Ramos (cell line): ENCODE results near the gene PUS7.

Experiments
- in situ Hi-C: fragments of 300-500 bp; cut with MboI; formaldehyde crosslinking; loops from one replicate; pipeline ENCODE4 v1.14.3; 2022; ENCODE audit warnings: low sequenced_read_pairs; ENCODE audit not compliant: unreplicated experiment

Gene PUS7

GRCh38 chr7:105512415-105512814 lies 9.7 kb downstream of the PUS7 start:
- in situ Hi-C loops: no loop called here

DNA sequence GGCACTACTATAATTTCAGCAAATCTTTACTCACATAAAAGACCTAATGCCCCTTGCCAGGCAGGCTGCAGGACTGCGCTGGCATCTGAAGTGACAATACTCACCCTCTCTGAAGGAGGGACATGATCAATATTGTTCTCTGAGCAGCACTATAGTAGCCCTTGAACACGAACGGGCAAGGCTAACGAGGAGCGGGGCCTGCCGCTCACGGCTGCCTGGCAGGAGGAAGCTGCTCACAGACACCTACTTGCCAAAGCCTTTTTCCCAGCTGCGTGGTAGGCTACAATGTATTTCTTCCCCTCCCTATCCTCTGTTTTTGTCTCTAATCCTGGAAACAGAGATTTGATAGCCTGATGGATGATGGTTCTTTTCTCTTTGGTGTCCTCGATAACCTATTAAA lies 19.9 kb downstream of the PUS7 start:
- in situ Hi-C loops: no loop called here

DNA sequence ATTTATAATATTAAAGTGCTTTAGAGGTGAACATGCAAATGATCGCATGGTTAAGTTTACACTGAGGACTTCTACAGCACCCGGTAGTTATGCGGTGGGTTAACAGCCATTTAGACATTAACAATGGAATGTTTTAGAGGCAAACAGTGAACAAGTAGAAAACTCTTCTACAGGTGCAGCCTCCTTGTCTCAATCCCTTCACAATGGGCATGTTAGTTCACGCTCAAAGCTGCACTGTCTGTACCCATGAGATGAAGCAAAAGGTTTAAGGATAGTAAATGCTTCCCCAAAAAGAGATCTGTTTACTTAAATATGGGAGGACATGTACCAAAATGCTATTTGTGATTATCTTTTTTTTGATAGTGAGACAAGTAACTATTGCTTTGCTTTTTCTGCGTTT lies 25.1 kb downstream of the PUS7 start:
- in situ Hi-C loops: no loop called here

DNA sequence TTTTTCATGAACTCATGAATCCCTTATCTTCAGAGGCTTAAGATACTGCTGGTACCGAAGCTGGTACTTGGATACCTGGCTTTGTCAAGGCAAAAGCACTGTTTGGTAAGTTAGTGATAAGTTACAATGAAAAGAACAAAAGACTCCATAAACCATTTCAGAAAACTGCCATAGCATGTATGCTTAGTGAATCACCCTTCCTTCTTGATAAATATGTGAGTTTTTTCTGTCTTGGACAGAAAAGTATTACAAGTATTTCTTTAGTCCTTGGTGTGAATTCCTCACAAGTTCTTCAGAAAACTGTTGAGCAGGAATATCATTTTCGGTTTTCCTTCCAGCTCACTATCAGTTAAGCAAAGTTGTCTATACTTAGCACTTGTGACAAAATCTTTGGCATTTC lies 25.6 kb downstream of the PUS7 start:
- in situ Hi-C loops: no loop called here

DNA sequence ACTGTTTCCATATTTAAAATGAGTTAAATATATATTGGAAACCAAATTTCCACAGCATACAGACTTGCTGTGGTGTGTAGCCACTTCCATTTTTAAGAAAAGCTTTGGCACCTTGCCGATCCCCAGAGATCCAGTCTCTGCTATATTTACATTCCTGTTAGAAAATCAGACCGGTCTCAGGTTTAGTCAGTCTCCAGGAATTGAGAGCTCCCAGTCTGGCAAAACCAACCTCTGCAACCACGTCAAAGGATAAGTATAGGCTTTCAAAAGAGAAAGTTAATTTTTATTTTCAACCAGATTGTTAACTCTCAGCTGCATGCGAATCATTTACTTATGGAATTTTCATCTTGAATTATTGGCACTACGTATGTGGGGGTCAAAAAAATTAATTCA lies 28.2 kb downstream of the PUS7 start:
- in situ Hi-C loops: no loop called here

DNA sequence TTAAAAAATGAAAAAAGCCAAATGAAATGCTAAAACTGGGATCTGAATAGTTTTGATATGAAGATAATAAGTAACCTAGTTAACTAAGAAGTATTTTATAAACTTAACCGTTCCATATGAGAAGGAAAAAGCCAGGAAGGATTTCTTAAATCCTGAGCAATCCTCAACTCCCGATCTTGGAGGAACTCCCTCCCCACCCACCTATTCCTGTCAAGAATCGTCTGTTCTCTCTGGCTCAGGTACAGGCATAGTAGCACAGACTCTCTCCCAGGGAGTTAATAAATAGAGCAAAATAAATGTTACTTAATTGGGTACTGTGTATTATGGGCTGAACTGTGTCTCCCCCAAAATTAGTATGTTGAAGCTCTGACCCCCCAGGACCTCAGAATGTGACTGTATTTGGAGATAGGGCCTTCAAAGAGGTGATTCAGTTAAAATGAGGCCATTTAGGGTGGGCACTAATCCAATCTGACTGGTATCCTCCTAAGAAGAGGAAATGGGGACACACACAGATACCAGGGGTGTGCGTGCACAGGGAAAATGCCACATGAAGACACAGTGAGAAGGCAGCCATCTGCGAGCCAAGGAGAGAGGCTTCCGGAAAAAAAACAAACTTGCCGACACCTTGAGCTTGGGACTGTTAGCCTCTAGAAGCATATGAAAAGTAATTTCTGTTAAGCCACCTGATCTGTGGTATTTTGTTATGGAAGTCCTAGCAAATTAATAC lies 28.7 kb downstream of the PUS7 start:
- in situ Hi-C loops: no loop called here

- in situ Hi-C loops: no loop called here
Measured at GRCh38 chr7:105489409-105489808, 32.7 kb downstream of the PUS7 start.

DNA sequence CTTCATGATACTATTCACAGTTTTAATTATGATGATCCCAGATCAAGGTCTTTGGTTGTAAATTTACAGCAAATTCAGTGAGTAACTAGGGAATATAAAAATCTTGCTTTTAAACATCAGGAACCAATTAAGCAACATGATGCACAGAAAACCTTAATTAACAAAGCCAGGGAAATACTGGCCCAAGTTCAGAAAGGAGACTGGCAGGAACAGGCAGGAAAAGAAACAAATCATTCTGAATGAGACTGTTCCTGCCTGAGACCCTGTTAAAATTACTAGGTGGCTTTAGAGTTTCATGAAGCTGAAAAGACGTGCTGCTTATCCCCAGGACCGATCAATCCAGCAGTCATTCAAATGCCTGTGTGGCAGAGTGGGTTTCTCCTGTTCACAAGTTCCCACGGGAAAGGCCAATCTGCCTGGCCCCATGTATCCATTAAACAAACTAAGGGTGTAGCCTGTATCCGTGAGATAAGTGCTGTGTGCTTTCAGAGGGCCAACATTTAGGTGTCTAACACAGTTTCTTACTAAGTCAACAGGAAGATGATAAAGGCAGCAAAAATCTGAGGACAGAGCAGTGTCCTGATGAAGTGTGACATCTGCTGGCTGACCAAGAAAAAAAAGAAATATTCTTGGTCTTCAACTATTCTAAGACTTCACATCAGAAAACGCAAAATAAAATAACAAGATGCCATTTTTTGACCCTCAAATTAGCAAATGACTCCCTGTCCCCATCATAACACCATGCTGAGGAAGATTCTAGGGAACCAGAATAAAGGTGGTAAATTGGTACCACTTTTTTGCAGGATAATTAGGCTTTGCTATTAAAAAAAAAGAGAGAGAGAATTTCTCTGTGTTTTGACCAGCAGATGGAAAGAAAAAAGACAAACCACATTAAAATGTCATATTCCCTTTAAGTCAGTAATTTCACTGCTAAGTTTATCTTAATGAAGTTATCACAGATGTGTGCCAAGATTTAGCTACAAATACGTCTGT lies 34.2 kb downstream of the PUS7 start:
- in situ Hi-C loops: no loop called here

DNA sequence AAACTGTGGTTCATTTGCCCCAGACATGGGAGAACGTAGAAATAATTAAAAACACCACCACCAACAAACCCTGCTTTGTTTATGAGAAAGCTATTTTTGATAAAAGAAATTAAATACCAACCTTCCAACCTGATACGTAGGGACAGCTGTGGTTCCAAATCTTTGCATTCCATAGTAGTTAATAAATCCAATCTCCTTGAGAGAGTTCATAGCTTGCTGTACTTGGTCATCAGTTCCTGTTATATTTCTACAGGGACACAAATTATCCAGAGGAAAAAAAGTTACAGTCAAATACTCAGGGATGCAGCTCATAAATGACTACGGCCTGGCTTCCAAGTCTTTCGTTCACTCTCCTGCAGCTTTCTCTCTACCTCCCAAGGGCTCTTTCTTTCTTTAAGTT lies 41.1 kb downstream of the PUS7 start:
- in situ Hi-C loops: no loop called here

DNA sequence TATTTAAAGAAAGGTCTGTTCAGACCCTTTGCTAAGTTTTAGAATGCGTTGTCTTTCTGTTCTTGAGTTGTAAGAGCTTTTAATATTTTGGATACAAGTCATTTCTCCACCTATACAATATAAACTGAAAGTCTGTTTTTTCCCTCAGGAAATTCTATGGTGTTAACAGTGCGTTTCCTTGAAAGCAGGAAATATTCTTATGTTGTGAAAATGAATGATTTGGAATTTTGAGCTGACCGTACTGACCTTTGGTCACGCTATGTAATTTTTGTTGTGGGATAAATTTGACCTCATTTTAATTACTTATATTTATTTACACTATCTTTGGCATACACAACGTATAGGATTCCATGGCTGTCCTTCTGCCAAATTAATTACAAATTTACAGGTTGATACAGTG lies 43.5 kb downstream of the PUS7 start:
- in situ Hi-C loops: no loop called here

- in situ Hi-C loops: no loop called here
Measured at GRCh38 chr7:105477908-105478307, 44.2 kb downstream of the PUS7 start.

DNA sequence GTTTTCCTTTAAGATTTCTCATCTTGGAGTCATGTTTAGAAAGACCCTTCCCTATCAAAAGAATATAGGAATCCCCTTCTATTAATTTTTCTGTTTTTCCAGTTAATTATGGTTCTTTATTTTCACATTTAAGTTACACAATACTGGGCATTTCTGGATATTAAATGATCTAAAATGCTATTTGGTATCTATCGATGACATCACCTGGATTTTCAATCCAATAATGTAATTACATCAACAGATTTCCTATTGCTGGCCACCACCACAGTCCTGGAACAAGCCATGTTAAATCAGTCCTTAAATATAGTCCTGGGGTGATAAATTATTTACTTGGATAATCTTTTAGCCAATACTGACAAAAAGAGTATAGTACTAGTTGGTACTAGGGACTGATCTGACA lies 48.0 kb downstream of the PUS7 start:
- in situ Hi-C loops: no loop called here

DNA sequence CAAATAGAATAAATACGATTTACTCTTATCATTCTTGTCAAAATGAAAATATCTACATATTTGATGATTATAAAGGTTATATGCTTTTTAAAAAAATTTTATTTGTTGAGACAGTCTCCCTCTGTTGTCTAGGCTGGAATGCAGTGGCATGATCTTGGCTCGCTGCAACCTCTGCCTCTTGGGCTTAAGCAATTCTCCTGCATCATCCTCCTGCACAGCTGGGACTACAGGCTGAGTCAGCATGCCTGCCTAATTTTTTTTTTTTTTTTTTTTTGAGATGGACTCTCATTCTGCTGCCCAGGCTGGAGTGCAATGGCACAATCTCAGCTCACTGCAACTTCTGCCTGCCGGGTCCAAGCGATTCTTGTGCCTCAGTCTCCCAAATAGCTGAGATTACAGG lies 48.9 kb downstream of the PUS7 start:
- in situ Hi-C loops: no loop called here

- in situ Hi-C loops: no loop called here
Measured at GRCh38 chr7:105470846-105471245, 51.2 kb downstream of the PUS7 start.

DNA sequence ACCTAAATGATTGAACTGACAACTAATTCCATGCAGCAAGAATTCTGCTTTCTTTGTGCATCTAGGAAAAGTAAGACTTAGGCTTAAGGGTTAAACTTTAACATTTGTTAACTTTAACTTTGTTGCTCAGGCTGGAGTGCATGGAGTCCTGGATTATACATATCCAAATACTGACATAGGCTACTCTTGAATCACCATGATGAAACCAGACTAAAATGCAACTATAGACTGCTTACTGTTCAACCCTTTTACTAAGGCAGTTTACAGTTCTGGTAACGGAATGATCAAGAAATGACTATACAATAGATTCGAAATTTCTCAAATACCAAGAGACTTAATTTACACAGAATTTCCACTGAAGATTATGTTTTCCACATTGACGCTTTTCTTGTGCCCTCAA lies 52.0 kb downstream of the PUS7 start:
- in situ Hi-C loops: no loop called here

- in situ Hi-C loops: no loop called here
Measured at GRCh38 chr7:105462765-105463420, 59.2 kb downstream of the PUS7 start.

DNA sequence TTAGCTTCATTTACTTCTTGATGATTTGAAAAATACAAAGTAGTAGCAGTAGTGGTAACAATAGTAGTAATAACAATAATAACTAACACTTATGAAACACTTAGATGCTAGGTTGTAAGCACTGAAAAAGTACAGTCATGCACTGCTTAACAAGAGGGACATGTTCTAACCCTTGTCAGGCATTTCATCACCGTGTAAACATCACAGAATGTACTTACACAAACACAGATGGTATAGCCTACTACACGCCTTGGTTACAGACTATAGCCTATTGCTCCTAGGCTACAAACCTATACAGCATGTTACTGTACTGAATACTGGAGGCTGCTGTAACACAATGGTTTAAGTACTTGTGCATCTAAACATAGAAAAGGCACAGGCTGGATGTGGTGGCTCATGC lies 60.6 kb downstream of the PUS7 start:
- in situ Hi-C loops: no loop called here

DNA sequence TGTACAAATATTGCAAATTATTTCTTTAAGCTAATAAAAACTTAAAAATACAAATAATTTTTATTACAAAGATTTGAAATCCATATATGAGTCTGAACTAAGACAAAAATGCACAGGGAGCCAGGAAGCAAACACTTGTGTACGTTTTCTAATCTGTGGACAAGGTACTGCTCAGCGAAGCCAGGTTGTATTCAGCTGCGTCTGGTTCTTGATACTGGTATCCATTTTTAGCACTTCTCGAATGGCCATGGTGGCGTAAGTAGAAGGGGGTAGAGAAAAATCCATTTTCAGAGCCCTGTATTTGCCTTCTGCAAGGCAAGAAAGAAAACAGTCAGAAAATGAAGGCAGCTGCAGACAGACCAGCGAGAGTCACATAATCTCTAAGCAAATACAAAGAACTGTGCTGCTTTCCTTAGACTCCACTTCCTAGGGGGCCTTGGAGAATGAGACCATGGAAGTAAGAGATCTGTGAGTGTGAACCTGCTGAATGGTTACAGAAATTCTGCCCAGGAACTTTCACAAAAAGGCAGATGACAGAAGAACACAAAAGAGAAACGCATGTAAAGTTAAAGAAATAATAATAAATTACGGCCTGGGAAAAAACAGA lies 64.3 kb downstream of the PUS7 start:
- in situ Hi-C loops: no loop called here

GRCh38 chr7:105454921-105455320 lies 67.2 kb downstream of the PUS7 start:
- in situ Hi-C loops: no loop called here

- in situ Hi-C loops: no loop called here
Measured at GRCh38 chr7:105454095-105454747, 67.8 kb downstream of the PUS7 start.
